GM12891 (cell line): ENCODE results near the gene MICOS13.

Experiments used
- POLR2A ChIP-seq: IDR thresholded peaks from 2 replicates; pipeline ENCODE4 v1.6.1; 2011; ENCODE audit warnings: low read depth, low read length, control low read depth
- POLR2AphosphoS5 ChIP-seq: IDR thresholded peaks from 2 replicates; pipeline ENCODE4 v1.6.1; 2011; ENCODE audit warnings: low read depth, low read length, control low read depth
- POU2F2 ChIP-seq: IDR thresholded peaks from 2 replicates; pipeline ENCODE4 v1.6.1; 2011; ENCODE audit warnings: low read depth, mild to moderate bottlenecking, control low read depth, low read length, moderate library complexity
- SPI1 ChIP-seq: IDR thresholded peaks from 2 replicates; pipeline ENCODE4 v1.6.1; 2011; ENCODE audit warnings: low read depth, low read length, control low read depth
- TAF1 ChIP-seq: IDR thresholded peaks from 2 replicates; pipeline ENCODE4 v1.6.1; 2011; ENCODE audit warnings: low read depth, low read length, control low read depth

DNA sequence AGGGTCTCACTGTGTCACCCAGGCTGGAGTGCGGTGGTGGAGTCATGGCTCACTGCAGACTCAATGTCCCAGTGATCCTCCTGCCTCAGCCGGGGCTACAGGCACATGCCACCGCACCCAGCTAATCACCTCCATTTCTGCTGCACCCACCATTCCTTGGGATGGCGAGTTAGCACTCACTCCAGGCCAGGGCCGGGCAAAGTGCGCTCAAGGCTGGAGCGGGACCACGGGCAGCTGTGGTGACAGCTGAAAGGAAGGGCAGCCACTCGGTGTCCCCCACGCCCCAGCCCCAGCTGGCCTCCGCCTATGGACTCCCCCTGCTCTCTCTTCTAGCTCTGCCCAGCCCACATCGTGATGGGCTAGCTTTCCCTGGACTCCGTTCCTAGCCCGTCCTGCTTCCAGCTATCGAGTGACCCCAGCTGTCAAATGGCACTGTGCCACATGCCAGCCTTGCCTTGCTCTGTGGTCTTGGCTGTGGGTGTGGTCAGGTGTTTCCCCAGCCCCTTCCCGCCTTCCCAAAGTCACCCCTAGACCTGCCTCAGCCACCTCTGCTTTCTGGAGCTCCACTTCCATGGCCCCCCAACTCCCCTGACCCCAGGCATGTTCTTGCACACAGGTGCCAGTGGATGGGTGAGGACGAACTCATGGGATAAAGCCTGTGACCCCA lies 4.1 kb downstream of the MICOS13 start:
- TF ChIP-seq POLR2A (no peak), TAF1 (no peak), POLR2AphosphoS5 (no peak), SPI1 (no peak), POU2F2 (no peak)
